Measurements from ENCODE around the gene OSBPL7.

OSBPL7 gene

GRCh38 chr17:47822785-47823184, 1.2 kb upstream of the OSBPL7 start:
- CTCF ChIA-PET = interaction anchor here (0.6 to 2.8 kb wide), 7 partner anchors 9 to 211 kb away, joined by 4 to 10 read pairs (median 5); partner anchors contain the start of genes LRRC46 and MRPL10
- peaks cover 3% of the 10 kb centered on the region for H3K4me1 ChIP-seq (ENCODE audit: control insufficient read depth, insufficient read depth, low read length)
- peaks cover 18 to 64% of the 10 kb centered on the region in 2 experiments for H3K36me3 ChIP-seq (ENCODE audit: control insufficient read depth in 2 of 2, insufficient read depth in 1 of 2, low read length in 2 of 2)
- TF ChIP-seq ZNF140 (tag by site-specific recombination; IDR thresholded peaks at IDR 0.05) (no peak), ZNF548 (tag by site-specific recombination; IDR thresholded peaks at IDR 0.05) (no peak), ZNF16 (tag by site-specific recombination; IDR thresholded peaks at IDR 0.05; ENCODE audit: low read depth) (no peak), ZNF704 (tag by site-specific recombination; IDR thresholded peaks at IDR 0.05) (no peak), ZFHX2 (tag by site-specific recombination; conservative IDR thresholded peaks at IDR 0.05) (no peak), GFI1B (tag by site-specific recombination; IDR thresholded peaks at IDR 0.05) (no peak), ZNF426 (tag by site-specific recombination; IDR thresholded peaks at IDR 0.05) (no peak), ZNF266 (tag by site-specific recombination; IDR thresholded peaks at IDR 0.05; ENCODE audit: low read depth) (no peak), ZIC2 (tag by site-specific recombination; IDR thresholded peaks at IDR 0.05) (no peak), ZNF10 (tag by site-specific recombination; IDR thresholded peaks at IDR 0.05) (no peak), ZBTB49 (tag by site-specific recombination; IDR thresholded peaks at IDR 0.05; ENCODE audit: low read depth) (no peak), ZNF654 (tag by site-specific recombination; IDR thresholded peaks at IDR 0.05; ENCODE audit: low read depth) (no peak), KLF10 (tag by site-specific recombination; IDR thresholded peaks at IDR 0.05) (no peak), MYNN (tag by site-specific recombination; IDR thresholded peaks at IDR 0.05; ENCODE audit: borderline replicate concordance) (no peak), ZBTB26 (tag by site-specific recombination; optimal IDR thresholded peaks at IDR 0.05) (no peak), ZNF335 (tag by site-specific recombination; conservative IDR thresholded peaks at IDR 0.05) (no peak)
- no peak overlapping the region for H3K4me3 ChIP-seq (ENCODE audit: low read depth, low read length)
- POLR2A ChIA-PET = interaction anchor here (0.7 to 2.6 kb wide), 2 partner anchors 8 to 18 kb away, joined by 3 to 50 read pairs; partner anchors contain the start of genes LRRC46, MRPL10 and SCRN2
- no peak overlapping the region for H3K27ac ChIP-seq (ENCODE audit: extremely low read depth, low read depth, low read length)
- no peaks in the 10 kb centered on the region for H3K9me3 ChIP-seq (ENCODE audit: control insufficient read depth, insufficient read depth, low read depth, low read length)

- peak overlapping the region; percentile 42; the same call in 1 of the 2 replicates for H3K27ac ChIP-seq (ENCODE audit: extremely low read depth, low read depth, low read length)
- H3K4me3 ChIP-seq (ENCODE audit: low read depth, low read length) = peak overlapping the region; percentile 52
- POLR2A ChIA-PET = interaction anchor here (0.5 to 2.6 kb wide), 8 partner anchors 10 to 127 kb away, joined by 3 to 50 read pairs (median 6); partner anchors contain the start of genes LRRC46, MRPL10, SCRN2 and SP2
- no peaks in the 10 kb centered on the region for H3K9me3 ChIP-seq (ENCODE audit: control insufficient read depth, insufficient read depth, low read depth, low read length)
- TF ChIP-seq ZNF26 (tag by site-specific recombination; IDR thresholded peaks at IDR 0.05) = no peak
- no peak for TF ChIP-seq ZBTB10 (tag by site-specific recombination; IDR thresholded peaks at IDR 0.05)
- peaks cover 10 to 62% of the 10 kb centered on the region in 2 experiments; a peak in 2 of 3 replicates for H3K36me3 ChIP-seq (ENCODE audit: control insufficient read depth in 2 of 2, insufficient read depth in 1 of 2, low read length in 2 of 2)
- CTCF ChIA-PET = interaction anchor here (0.5 to 2.8 kb wide), 5 partner anchors 19 to 320 kb away, joined by 3 to 10 read pairs (median 6); no protein-coding TSS in a partner anchor
- peaks cover 3% of the 10 kb centered on the region for H3K4me1 ChIP-seq (ENCODE audit: control insufficient read depth, insufficient read depth, low read length)
These were observed 567 bp downstream of the OSBPL7 start for GRCh38 chr17:47821031-47821423.

All from HEK293 (cell line).